Stimulated activated naive CD8-positive, alpha-beta T cell treated with anti-CD3 and anti-CD28 coated beads, Interleukin-15, amount 100 ng/mL, for 72 hours (primary cell): ENCODE data around the gene RAB11FIP5.
A peak's percentile ranks its signal among the peaks of the same experiment; 100 is the strongest.

Source experiments
- ATAC-seq: fragments of 150-1000 bp; cut with Tn5 transposase; 2 replicates; pipeline ENCODE4 v1.10.0; 2021; ENCODE audit warnings: mild to moderate bottlenecking, moderate library complexity
- DNase-seq, 2 donors: peaks; one replicate each; pipeline ENCODE4 v3.0.0; 2021 to 2022
- H3K27ac Mint-ChIP-seq, 2 donors: one replicate each; pipeline ENCODE4 v1.8.0; 2022; ENCODE audit warnings: mild to moderate bottlenecking in 2 of 2, mixed read lengths in 2 of 2, moderate library complexity in 2 of 2
- H3K27me3 Mint-ChIP-seq: one replicate; pipeline ENCODE4 v1.8.0; 2022; ENCODE audit warnings: mixed read lengths
- H3K4me1 Mint-ChIP-seq: one replicate; pipeline ENCODE4 v1.8.0; 2022; ENCODE audit warnings: mild to moderate bottlenecking, mixed read lengths
- H3K4me3 Mint-ChIP-seq, 2 donors: one replicate each; pipeline ENCODE4 v1.8.0; 2022; ENCODE audit warnings: mild to moderate bottlenecking in 2 of 2, mixed read lengths in 2 of 2, moderate library complexity in 1 of 2
- H3K9me3 Mint-ChIP-seq, 2 donors: one replicate each; pipeline ENCODE4 v1.8.0; 2022; ENCODE audit warnings: mixed read lengths in 2 of 2

RAB11FIP5 gene

DNA sequence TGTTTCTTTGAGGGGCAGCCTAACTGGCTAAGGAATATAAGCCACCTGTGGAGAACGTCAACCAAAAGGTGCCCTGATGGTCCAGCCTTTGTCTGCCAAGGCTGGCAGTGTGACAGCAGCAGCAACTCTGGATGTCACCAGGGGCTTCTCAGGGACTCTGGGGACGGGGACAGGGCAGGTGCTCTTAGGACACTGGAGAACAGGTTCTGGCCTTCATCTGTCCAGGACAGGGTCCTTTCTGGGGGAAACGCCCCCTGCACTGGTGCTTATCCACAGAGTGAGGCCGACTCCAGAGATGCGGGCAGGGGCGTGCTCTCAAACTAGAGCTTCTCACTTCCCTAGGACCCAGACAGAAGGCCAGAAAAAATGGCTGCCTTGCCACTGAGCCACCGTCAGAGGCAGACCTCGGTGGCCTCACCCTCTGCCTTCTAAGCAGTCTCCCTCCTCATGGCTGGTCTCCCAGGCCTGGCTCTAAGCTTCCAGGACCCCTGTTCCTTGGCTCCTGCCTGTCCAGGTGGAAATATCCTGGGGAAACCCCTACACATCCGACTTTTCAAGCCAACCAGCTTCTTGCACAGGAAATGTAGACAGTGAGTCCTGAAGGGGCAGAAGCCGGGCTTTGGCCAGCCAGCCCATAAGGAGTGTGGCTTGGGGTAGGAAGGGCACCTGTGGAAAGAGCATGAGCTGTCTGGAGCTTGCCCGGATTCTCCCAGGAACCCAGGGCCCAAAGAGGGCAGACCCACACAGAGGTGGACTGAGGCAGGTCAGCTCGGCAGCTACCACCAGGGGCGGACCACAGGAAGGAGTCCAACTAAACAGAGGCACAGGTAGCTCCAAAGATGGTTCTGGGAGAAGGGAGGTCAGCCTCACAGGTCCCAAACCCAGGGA, 30.0 kb downstream of the RAB11FIP5 start:
- no peak overlapping the region for H3K4me3 Mint-ChIP-seq
- H3K9me3 Mint-ChIP-seq = no peaks in the 10 kb centered on the region
- H3K4me1 Mint-ChIP-seq = peaks cover 8% of the 10 kb centered on the region
- no peaks in the 10 kb centered on the region for H3K27me3 Mint-ChIP-seq
- DNase-seq = no peak
- ATAC-seq = no peak
- H3K27ac Mint-ChIP-seq = no peak overlapping the region

- no peak overlapping the region for H3K27ac Mint-ChIP-seq
- no peak for DNase-seq
- no peaks in the 10 kb centered on the region for H3K9me3 Mint-ChIP-seq
- ATAC-seq = no peak
- peaks cover 8% of the 10 kb centered on the region for H3K4me1 Mint-ChIP-seq
- H3K4me3 Mint-ChIP-seq = no peak overlapping the region
- no peaks in the 10 kb centered on the region for H3K27me3 Mint-ChIP-seq
Measured at GRCh38 chr2:73081181-73081671, 31.5 kb downstream of the RAB11FIP5 start.

DNA sequence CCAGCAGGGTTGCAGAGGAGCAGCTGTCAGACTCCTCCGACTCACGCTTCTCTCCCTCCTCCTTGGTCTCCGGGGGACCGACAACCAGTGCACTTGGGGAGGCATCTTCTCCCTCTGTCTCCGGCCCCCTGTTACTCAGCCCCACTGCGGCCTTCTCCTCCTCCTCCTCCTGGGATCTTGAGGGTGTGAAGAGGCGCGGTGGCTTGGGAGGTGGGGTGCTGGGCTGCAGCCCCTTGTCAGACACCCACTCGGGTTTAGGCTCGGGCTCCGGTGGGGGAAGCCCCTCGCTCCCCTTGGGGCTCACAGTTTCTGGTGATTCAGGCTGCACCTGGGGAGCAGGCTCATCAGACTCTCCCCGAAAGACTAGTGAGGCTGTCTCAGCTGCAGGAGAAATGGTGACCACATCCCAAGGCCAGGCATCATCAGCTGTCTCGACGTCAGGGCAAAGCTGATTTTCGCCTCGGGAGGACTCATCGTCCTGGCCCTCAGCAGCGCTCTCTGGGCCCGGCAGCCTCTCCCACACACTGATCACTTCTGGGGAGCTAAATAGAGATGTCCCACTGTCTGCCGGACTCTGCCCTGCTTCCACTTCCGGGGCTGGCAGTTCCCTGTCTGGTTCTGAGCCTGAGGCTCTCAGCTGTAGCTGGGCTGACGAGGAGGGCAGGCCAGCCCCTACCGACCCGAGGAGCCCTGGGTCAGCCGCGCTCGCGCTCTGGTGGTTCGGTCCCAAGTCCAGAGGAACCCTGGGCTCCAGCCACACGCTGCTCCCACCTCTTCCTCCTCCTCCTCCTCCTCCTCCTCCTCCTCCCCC, 32.2 kb downstream of the RAB11FIP5 start:
- no peak for DNase-seq
- no peaks in the 10 kb centered on the region for H3K9me3 Mint-ChIP-seq
- no peak overlapping the region for H3K4me3 Mint-ChIP-seq
- no peak for ATAC-seq
- no peaks in the 10 kb centered on the region for H3K27me3 Mint-ChIP-seq
- no peak overlapping the region for H3K27ac Mint-ChIP-seq
- H3K4me1 Mint-ChIP-seq = peaks cover 3% of the 10 kb centered on the region

DNA sequence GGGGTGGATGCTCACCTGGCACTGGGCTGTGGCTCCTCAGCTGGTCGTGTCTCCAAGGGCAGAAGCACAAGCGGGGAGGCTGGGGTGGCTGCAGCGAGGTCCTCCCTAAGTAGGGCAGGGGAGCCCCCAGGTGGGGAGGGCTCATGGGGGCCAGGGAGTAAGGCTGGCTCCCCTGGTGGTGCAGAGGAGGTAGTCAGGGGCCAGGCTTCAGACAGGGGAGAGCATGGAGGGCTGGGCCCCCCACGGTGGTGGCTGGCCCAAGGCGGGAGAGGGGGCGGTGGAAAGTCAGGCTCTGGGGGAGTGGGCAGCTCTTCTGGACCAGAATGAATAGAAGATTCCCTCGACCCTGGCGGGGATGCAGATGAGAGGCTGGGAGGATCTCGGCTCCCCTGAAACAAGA, 33.1 kb downstream of the RAB11FIP5 start:
- peak; percentile 11 for ATAC-seq

DNA sequence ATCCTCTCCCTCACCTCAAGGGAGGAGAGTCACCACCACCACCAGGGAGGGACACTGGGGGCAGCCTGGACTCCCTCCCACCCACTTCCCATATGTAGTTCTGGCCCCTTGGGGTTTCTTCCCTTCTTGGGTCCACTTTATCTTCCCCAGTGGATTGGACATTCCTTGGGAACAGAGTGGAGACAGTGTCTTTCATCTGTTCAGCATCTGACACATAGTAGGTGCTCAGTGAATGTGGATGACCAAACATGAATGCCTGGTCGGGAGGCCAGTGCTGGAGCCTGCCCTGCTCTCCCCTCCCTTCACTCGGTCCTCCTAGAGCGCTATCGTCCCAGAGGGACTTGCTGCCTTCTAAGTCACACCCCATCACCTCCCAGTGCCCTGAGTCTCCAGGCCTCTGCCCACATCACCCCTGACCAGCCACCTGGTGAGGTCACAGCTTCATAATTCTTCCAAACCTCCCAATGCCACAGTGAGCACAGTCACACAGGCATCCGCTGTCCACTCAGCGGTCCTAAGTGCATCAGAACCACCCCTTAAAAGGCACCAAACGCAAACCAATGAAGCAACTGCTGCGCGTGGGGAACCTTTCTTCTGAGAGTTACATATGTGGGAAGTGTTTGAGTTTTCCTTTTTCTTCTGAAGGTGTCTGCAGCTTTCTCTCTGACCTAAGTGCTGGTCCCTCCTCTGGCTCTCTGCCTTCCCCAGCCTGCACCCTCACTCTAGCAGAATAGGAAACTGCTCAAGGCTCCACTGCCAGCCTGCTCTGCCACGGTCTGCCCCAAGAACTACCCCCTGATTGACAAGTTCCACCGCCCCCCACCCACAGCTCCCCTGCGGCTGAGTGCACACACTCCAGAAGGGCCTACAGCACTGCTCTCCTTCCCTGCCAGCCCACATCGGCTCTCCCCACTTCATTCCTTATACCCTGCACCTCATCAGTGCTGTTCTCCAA, 34.0 kb downstream of the RAB11FIP5 start:
- Mint-ChIP-seq H3K27ac (no peak overlapping the region), H3K4me1 (no peaks in the 10 kb centered on the region), H3K4me3 (no peak overlapping the region), H3K27me3 (no peaks in the 10 kb centered on the region), H3K9me3 (no peaks in the 10 kb centered on the region)
- DNase-seq (no peak), ATAC-seq (no peak)

More for the DNA sequence above, 33.1 kb downstream of the RAB11FIP5 start:
- H3K27me3 Mint-ChIP-seq = no peaks in the 10 kb centered on the region
- H3K27ac Mint-ChIP-seq = no peak overlapping the region
- no peak overlapping the region for H3K4me3 Mint-ChIP-seq
- no peaks in the 10 kb centered on the region for H3K4me1 Mint-ChIP-seq
- DNase-seq = no peak
- H3K9me3 Mint-ChIP-seq = no peaks in the 10 kb centered on the region

- no peak for DNase-seq
- no peaks in the 10 kb centered on the region for H3K9me3 Mint-ChIP-seq
- ATAC-seq = no peak
- no peak overlapping the region for H3K4me3 Mint-ChIP-seq
- no peaks in the 10 kb centered on the region for H3K4me1 Mint-ChIP-seq
- no peak overlapping the region for H3K27ac Mint-ChIP-seq
- H3K27me3 Mint-ChIP-seq = no peaks in the 10 kb centered on the region
Measured at GRCh38 chr2:73077424-73077795, 35.3 kb downstream of the RAB11FIP5 start.

DNA sequence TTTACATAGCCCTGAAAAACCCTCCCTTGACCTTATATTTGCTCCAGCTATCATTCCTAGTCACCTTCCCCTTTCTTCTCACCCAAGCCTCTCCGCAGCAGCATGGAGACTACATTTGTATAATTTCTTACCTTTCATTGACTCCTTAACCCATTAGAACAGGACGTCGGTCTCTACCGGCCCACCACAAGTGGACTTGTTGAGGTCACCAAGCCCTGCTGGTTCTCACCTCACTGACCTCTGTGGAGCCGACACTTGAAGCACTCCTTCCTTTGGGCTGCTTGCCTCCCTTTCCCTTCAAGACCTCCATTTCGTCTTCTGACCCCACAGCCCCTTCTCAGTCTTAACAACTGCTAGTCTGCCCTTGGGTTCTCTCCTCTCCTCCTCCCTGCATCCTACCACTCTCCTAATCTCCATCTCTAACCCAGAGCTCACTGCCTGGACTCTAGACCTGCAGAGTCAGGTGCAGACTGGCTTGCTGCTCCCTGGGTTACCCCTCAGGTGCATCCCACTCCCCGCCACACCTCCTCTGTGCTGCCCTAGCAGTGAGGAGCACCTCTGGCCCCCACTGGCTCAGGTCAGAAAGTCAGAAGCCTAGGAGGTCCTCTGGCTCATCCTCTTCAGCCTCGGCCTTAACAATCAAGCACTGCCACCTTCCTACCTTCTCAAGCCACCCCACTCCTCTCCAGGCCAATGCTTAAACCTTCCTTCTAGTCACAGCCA, 35.9 kb downstream of the RAB11FIP5 start:
- ATAC-seq (no peak), DNase-seq (no peak)
- Mint-ChIP-seq H3K4me3 (no peak overlapping the region), H3K27me3 (no peaks in the 10 kb centered on the region), H3K4me1 (peaks cover 4% of the 10 kb centered on the region), H3K9me3 (no peaks in the 10 kb centered on the region), H3K27ac (no peak overlapping the region)

DNA sequence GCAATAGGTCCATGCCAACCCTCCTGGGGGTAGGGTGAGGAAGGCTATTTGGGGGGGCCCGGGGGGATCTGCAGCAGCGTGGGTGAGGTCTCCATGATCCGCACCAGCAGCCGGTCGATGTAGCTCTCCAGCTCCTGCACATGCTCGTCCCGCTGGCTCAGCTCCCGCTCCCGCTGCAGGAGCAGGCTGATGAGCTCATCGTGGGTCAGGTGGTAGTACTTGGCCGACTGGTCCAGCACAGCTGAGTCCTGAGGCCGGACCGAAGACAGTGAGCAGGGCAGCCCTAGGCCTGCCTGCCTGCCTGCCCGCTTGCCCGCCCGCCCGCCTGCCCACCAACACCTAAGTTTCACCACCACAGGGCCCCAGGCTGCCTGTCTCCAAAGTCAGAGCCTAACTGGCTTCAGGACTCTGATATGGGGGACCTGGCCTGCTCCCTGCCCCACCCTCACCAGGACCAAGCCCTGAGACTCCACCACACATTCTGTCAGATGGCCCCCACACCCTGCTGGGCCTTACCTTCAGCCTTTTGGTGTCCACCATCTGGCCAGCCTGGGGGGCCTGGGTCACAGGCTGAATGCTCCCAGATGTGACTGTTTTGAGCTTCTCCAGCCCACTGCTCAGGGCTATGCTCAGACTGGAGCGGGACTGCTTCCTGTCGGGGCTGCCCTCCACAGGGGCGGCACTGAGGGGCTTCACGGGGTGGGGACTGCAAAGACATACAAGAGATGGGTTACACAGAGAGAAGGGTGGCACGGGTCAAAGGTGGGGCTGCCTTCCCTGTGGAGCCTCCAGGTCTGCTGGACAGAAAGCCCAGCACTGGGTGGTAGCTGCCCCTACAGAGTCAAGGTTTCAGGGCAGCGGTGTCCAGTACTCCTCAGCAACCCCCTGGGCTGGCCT, 37.0 kb downstream of the RAB11FIP5 start:
- Mint-ChIP-seq H3K9me3 (no peaks in the 10 kb centered on the region), H3K27ac (peak overlapping the region in 1 of 2 donors; percentile 20), H3K27me3 (no peaks in the 10 kb centered on the region), H3K4me3 (no peak overlapping the region), H3K4me1 (peaks cover 8% of the 10 kb centered on the region)
- DNase-seq = no peak
- no peak for ATAC-seq

- Mint-ChIP-seq H3K27ac (no peak overlapping the region), H3K4me1 (peaks cover 17% of the 10 kb centered on the region), H3K27me3 (no peaks in the 10 kb centered on the region), H3K9me3 (no peaks in the 10 kb centered on the region), H3K4me3 (no peak overlapping the region)
- ATAC-seq = no peak
- DNase-seq = no peak
Measured at GRCh38 chr2:73074110-73075069, 38.4 kb downstream of the RAB11FIP5 start.

GRCh38 chr2:73072416-73072815, 40.3 kb downstream of the RAB11FIP5 start:
- DNase-seq (no peak), ATAC-seq (no peak)
- Mint-ChIP-seq H3K4me1 (peaks cover 27% of the 10 kb centered on the region), H3K27me3 (no peaks in the 10 kb centered on the region), H3K27ac (peak overlapping the region; percentile 85 to 97), H3K4me3 (peak overlapping the region; percentile 84 to 92), H3K9me3 (no peaks in the 10 kb centered on the region)

DNA sequence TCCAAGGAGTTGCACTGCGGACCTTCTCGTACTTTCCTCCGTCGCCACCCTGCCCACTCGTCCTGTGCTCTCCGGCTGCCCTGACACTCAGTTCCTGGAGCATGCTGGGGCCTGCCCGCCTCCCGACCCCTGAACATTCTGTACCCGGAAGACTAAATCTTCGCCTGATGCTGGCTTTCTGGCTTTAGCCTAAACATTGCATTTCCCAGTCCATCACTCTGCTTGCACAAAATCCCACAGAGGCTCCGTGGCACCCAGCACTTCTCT, 40.7 kb downstream of the RAB11FIP5 start:
- peaks cover 27% of the 10 kb centered on the region for H3K4me1 Mint-ChIP-seq
- H3K4me3 Mint-ChIP-seq = peak overlapping the region; percentile 84 to 92
- no peaks in the 10 kb centered on the region for H3K9me3 Mint-ChIP-seq
- H3K27ac Mint-ChIP-seq = peak overlapping the region; percentile 85 to 97
- DNase-seq = peak in 1 of 2 donors; percentile 33
- ATAC-seq = no peak
- H3K27me3 Mint-ChIP-seq = no peaks in the 10 kb centered on the region

DNA sequence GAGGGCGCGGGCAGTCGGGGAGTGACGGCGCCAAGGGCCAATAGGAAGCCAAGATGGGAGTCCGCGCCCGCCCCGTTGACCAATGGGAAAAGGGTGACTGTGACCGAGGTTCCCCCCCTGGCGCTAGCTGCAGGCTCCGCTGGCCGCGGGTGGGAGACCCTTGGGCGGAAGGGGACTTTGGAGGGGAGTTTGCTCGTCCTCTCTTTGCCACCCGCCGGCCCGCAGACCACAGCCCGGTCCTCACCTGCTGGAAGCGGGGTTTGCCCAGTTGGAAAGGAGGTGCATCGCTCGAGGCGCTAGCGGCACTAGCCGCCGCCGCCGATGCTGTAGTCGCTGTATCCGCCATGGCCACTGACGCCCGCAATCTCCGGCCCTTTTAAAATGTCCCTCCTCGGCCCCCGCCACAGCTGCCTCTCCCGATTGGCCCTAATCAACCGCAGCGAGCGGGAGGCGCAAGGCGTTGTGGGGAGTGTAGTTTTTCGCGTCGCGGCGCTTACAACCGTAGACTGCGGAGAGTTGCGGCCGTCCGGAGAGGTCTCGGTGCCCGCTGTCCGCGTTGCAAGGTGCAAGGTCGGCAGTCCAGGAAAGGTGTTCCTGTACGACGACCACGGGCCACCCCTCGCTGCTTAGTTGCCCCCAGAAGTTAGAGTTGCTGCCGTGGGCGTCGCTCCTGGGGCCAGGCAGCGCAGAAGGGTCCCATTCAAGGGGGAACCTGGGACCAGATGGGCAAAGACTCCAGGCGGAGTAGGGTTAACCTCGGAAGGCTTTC, 41.2 kb downstream of the RAB11FIP5 start, which contains the start of gene SFXN5:
Gene SFXN5 (minus strand): TSS at position 353 of the 769 bp plus-strand sequence. CDS start 7 bp downstream, at position 346.
- H3K4me1 Mint-ChIP-seq = peaks cover 27% of the 10 kb centered on the region
- H3K9me3 Mint-ChIP-seq = no peaks in the 10 kb centered on the region
- peak within 1 kb of the TSS; percentile 84 to 92 for H3K4me3 Mint-ChIP-seq
- no peaks in the 10 kb centered on the region for H3K27me3 Mint-ChIP-seq
- peak; percentile 90 for ATAC-seq
- DNase-seq = peak; percentile 98
- peak within 1 kb of the TSS; percentile 85 to 97 for H3K27ac Mint-ChIP-seq
